Upper lobe of left lung (tissue), 6 donors: Measurements from ENCODE around the gene NRAS. TPM values are rescaled to one million over a fixed set of nuclear protein-coding genes. Genes with fewer than 3 reads are reported as not detected.
A peak's percentile ranks its signal among the peaks of the same experiment; 100 is the strongest.

Experiments used
- ATAC-seq, 2 donors: fragments of 200-7000 bp; cut with Tn5 transposase; one replicate each; pipeline ENCODE4 v1.9.1; 2022; ENCODE audit warnings: mild to moderate bottlenecking in 2 of 2, moderate library complexity in 2 of 2; ENCODE audit not compliant: low FRiP score in 2 of 2
- DNase-seq, 2 donors: peaks; one replicate each; pipeline ENCODE4 v3.0.0-alpha.2; 2019 to 2020
- H3K27ac ChIP-seq, 4 donors: fragments of 200-600 bp; sonication (generic); one replicate each; pipeline ENCODE4 v1.5.1; 2016 to 2019
- H3K27me3 ChIP-seq, 4 donors: fragments of 200-600 bp; sonication (generic); one replicate each; pipeline ENCODE4 v1.5.1; 2017 to 2019
- H3K36me3 ChIP-seq, 4 donors: fragments of 200-600 bp; sonication (generic); one replicate each; pipeline ENCODE4 v1.5.1; 2016 to 2019
- H3K4me1 ChIP-seq, 4 donors: fragments of 200-600 bp; sonication (generic); one replicate each; pipeline ENCODE4 v1.5.1; 2018 to 2019
- H3K4me3 ChIP-seq, 4 donors: fragments of 200-600 bp; sonication (generic); one replicate each; pipeline ENCODE4 v1.5.1; 2017 to 2019; ENCODE audit warnings: mild to moderate bottlenecking in 2 of 4, moderate library complexity in 1 of 4
- H3K9me3 ChIP-seq, 4 donors: fragments of 200-600 bp; sonication (generic); one replicate each; pipeline ENCODE4 v1.5.1; 2018 to 2019
- CTCF ChIP-seq, 6 experiments: fragments of 450-650 bp in 4 of 6; fragments of 200-600 bp in 2 of 6; sonication (generic) in 2 of 6; IDR thresholded peaks; one replicate each; pipeline ENCODE4 v1.5.1; 2016 to 2019; ENCODE audit warnings: antibody characterized with exemption in 6 of 6
- EP300 ChIP-seq, 4 donors: sonication (generic); formaldehyde crosslinking; IDR thresholded peaks; one replicate each; pipeline ENCODE4 v1.5.1; 2017; ENCODE audit warnings: antibody characterized with exemption in 4 of 4, control low read depth in 2 of 4
- POLR2A ChIP-seq, 4 donors: fragments of 450-650 bp; IDR thresholded peaks; one replicate each; pipeline ENCODE4 v1.5.1; 2016 to 2017; ENCODE audit warnings: antibody characterized with exemption in 4 of 4, mild to moderate bottlenecking in 2 of 4
- POLR2AphosphoS5 ChIP-seq, 2 donors: sonication (generic); formaldehyde crosslinking; IDR thresholded peaks; one replicate each; pipeline ENCODE4 v1.5.1; 2017; ENCODE audit warnings: antibody characterized with exemption in 2 of 2
- WGBS, 2 donors: methylation state at CpG; one replicate each; pipeline ENCODE4 v1.1.5; 2017 to 2018; 5-methylcytosine and 5-hydroxymethylcytosine counted together
- small RNA-seq, 4 donors: library from RNA; depleted of rRNA; stranded (forward); fragments of <200 nt; gene quantifications; one replicate each; pipeline ENCODE3, GENCODE V24; 2016
- total RNA-seq, 6 donors: library from RNA; depleted of rRNA in 4 of 6; stranded (reverse); fragments of >200 nt in 4 of 6; gene quantifications; one replicate each; pipeline versions ENCODE4 v1.1.0 to v1.2.1, GENCODE V29; 2016 to 2021
- donor health status: DM: no; HTN: no; CAD: no; lungs with moderate emphysema.
- donor health status: DM: no; HTN: yes; CAD: no; lungs with severe emphysema.

The NRAS gene
- total RNA-seq, 6 donors from 2014 or later, result 11.5 to 36.6 (median 25.4) TPM

GRCh38 chr1:114666954-114667353 is 49.6 kb downstream of the NRAS start:
- peaks cover 0 to 21% (median 8%) of the 10 kb centered on the region in 4 donors for H3K4me1 ChIP-seq
- no peak overlapping the region for H3K27ac ChIP-seq
- H3K27me3 ChIP-seq, result no peaks in the 10 kb centered on the region
- no peak for ATAC-seq
- TF ChIP-seq CTCF (IDR thresholded peaks at IDR 0.05) (no peak), POLR2A (IDR thresholded peaks at IDR 0.05) (no peak), EP300 (IDR thresholded peaks at IDR 0.05) (no peak), POLR2AphosphoS5 (IDR thresholded peaks at IDR 0.05) (no peak)
- WGBS, 2 donors, result 87 to 92% methylated on average over 3 of the region's 3 CpGs
- H3K9me3 ChIP-seq, result no peaks in the 10 kb centered on the region
- no peak for DNase-seq
- no peak overlapping the region for H3K4me3 ChIP-seq
- no peaks in the 10 kb centered on the region for H3K36me3 ChIP-seq

GRCh38 chr1:114660238-114660637 is 56.3 kb downstream of the NRAS start:
- no peaks in the 10 kb centered on the region for H3K36me3 ChIP-seq
- DNase-seq (no peak), ATAC-seq (no peak)
- no peak overlapping the region for H3K4me3 ChIP-seq
- peak overlapping the region in 2 of 4 donors; percentile 24 to 40 for H3K27ac ChIP-seq
- WGBS, 2 donors, result 36 to 49% methylated on average over 2 of the region's 2 CpGs
- TF ChIP-seq EP300 (IDR thresholded peaks at IDR 0.05), result no peak
- no peak for TF ChIP-seq CTCF (IDR thresholded peaks at IDR 0.05)
- no peak for TF ChIP-seq POLR2A (IDR thresholded peaks at IDR 0.05)
- no peak for TF ChIP-seq POLR2AphosphoS5 (IDR thresholded peaks at IDR 0.05)
- H3K4me1 ChIP-seq, result no peaks in the 10 kb centered on the region
- H3K27me3 ChIP-seq, result no peaks in the 10 kb centered on the region
- no peaks in the 10 kb centered on the region for H3K9me3 ChIP-seq

Small RNA genes lying within 50 kb of the gene (small RNA-seq; reads per million reads assigned to genes)
- gene RN7SL432P (0 reads per million in 4 donors), gene RNY1P13 (0 reads per million in 4 donors)

Other genes starting within 250 kb of the NRAS start
- 10 to 100 TPM; 27.9 to 92.2 (median 40.6) TPM for gene TRIM33, start 205.6 kb downstream of the NRAS start, total RNA-seq
- gene BCAS2, start 135.2 kb downstream of the NRAS start, total RNA-seq, result 10 to 100 TPM; 11.5 to 35.0 (median 27.3) TPM
- gene DENND2C, start 46.7 kb downstream of the NRAS start, total RNA-seq, result 1 to 10 TPM; 2.1 to 6.5 (median 3.6) TPM
- under 1 TPM in 3 of 6 donors, not detected in 3; 0.26 to 0.77 (median 0.30) TPM for gene AMPD1, start 21.2 kb downstream of the NRAS start, total RNA-seq
- gene CSDE1, start 41.2 kb upstream of the NRAS start, total RNA-seq, result 100 to 1,000 TPM; 223 to 548 (median 373) TPM
- 10 to 100 TPM in 5 of 6 donors, 1 to 10 TPM in 1; 6.0 to 36.3 (median 28.7) TPM for gene SIKE1, start 63.9 kb upstream of the NRAS start, total RNA-seq
- gene SYCP1, start 138.1 kb upstream of the NRAS start, total RNA-seq, result not detected